Activated naive CD4-positive, alpha-beta T cell treated with anti-CD3 and anti-CD28 coated beads for 36 hours (primary cell): ENCODE results near the gene SLC51B. TPM values are rescaled to one million over a fixed set of nuclear protein-coding genes. Genes with fewer than 3 reads are reported as not detected.
"Not testable (repeated sequence)": the region's sequence is repeated elsewhere in the genome, so short reads cannot be mapped to it uniquely, and the experiment has no call there.

Experiments
- CTCF ChIA-PET: fragments of 350-600 bp; sonication (Branson Sonifier 250); formaldehyde crosslinking; loops from one replicate; lab custom pipeline; 2021; ENCODE audit warnings: antibody characterized with exemption; lab: Charles Lee
- DNase-seq: peaks from one replicate; pipeline ENCODE4 v3.0.0-alpha.2; 2020
- H3K27ac Mint-ChIP-seq: one replicate; pipeline ENCODE4 v1.8.0; 2021; ENCODE audit warnings: mild to moderate bottlenecking, mixed read lengths
- H3K27me3 Mint-ChIP-seq: one replicate; pipeline ENCODE4 v1.8.0; 2021; ENCODE audit warnings: low read depth, mixed read lengths
- H3K36me3 Mint-ChIP-seq: one replicate; pipeline ENCODE4 v1.8.0; 2021; ENCODE audit warnings: low read depth, mixed read lengths
- H3K4me1 Mint-ChIP-seq: one replicate; pipeline ENCODE4 v1.8.0; 2021; ENCODE audit warnings: low read depth, mixed read lengths
- H3K4me3 Mint-ChIP-seq: one replicate; pipeline ENCODE4 v1.8.0; 2021; ENCODE audit warnings: mild to moderate bottlenecking, moderate library complexity, mixed read lengths
- H3K9me3 Mint-ChIP-seq: one replicate; pipeline ENCODE4 v1.8.0; 2021; ENCODE audit warnings: mixed read lengths
- intact Hi-C: fragments of 100-400 bp; cut with micrococcal nuclease; formaldehyde crosslinking; loops from one replicate; pipeline ENCODE4 v1.15.1; 2023
- total RNA-seq, 2 experiments: library from RNA; stranded (reverse); gene quantifications; one replicate each; pipeline ENCODE4 v1.2.3, GENCODE V29; 2021

The SLC51B gene
- total RNA-seq, 2 experiments from 2014 or later, result not detected

GRCh38 chr15:65099336-65099735, 54.1 kb downstream of the SLC51B start:
- Mint-ChIP-seq H3K36me3 (peaks cover 14% of the 10 kb centered on the region), H3K9me3 (no peaks in the 10 kb centered on the region), H3K4me1 (no peaks in the 10 kb centered on the region), H3K4me3 (no peak overlapping the region), H3K27ac (no peak overlapping the region), H3K27me3 (no peaks in the 10 kb centered on the region)
- intact Hi-C loops, result no loop called here
- CTCF ChIA-PET, result no interaction called here
- DNase-seq, result no peak

DNA sequence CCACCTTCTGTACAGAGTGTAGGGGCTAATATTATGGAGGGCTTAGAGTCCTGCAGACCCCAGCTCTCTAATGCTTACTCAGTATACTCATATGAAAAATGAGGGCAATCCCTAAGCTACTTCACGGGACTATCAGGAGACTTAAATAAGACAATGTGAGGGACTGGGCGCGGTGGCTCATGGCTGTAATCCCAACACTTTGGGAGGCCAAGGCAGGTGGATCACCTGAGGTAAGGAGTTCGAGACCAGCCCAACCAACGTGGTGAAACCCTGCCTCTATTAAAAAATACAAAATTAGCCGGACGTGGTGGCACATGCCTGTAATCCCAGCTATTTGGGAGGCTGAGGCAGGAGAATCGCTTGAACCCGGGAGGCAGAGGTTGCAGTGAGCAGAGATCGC, 54.6 kb downstream of the SLC51B start:
- H3K27me3 Mint-ChIP-seq, intact Hi-C loops, H3K4me3 Mint-ChIP-seq, H3K9me3 Mint-ChIP-seq, H3K27ac Mint-ChIP-seq, CTCF ChIA-PET, H3K4me1 Mint-ChIP-seq, DNase-seq: not testable (repeated sequence)
- H3K36me3 Mint-ChIP-seq, result peaks cover 15% of the 10 kb centered on the region

GRCh38 chr15:65100442-65100841, 55.3 kb downstream of the SLC51B start:
- H3K27me3 Mint-ChIP-seq, result no peaks in the 10 kb centered on the region
- H3K4me3 Mint-ChIP-seq, result no peak overlapping the region
- CTCF ChIA-PET, result interaction anchor here (0.6 to 2.8 kb wide), 4 partner anchors 36 to 156 kb away, joined by 3 to 14 read pairs (median 4); no protein-coding TSS in a partner anchor
- DNase-seq, result no peak
- intact Hi-C loops, result no loop called here
- H3K9me3 Mint-ChIP-seq, result no peaks in the 10 kb centered on the region
- H3K27ac Mint-ChIP-seq, result no peak overlapping the region
- H3K36me3 Mint-ChIP-seq, result peaks cover 15% of the 10 kb centered on the region
- H3K4me1 Mint-ChIP-seq, result no peaks in the 10 kb centered on the region

- H3K9me3 Mint-ChIP-seq, result no peaks in the 10 kb centered on the region
Observed at GRCh38 chr15:65101411-65101890, 56.3 kb downstream of the SLC51B start.

GRCh38 chr15:65101891-65102708, 56.9 kb downstream of the SLC51B start:
- CTCF ChIA-PET, result interaction anchor here (0.6 to 2.8 kb wide), 13 partner anchors 12 to 499 kb away, joined by 3 to 14 read pairs (median 4); partner anchors contain the start of gene PARP16

More at GRCh38 chr15:65101411-65101890, 56.3 kb downstream of the SLC51B start:
- CTCF ChIA-PET, result interaction anchor here (0.5 to 2.8 kb wide), 16 partner anchors 14 to 499 kb away, joined by 3 to 14 read pairs (median 4); partner anchors contain the start of gene PARP16
- Mint-ChIP-seq H3K27me3 (no peaks in the 10 kb centered on the region), H3K4me1 (no peaks in the 10 kb centered on the region), H3K4me3 (no peak overlapping the region), H3K27ac (no peak overlapping the region), H3K36me3 (peaks cover 15% of the 10 kb centered on the region)
- intact Hi-C loops, result loop anchor here (1.0 kb wide), 1 partner anchor 47 kb away; no protein-coding TSS in a partner anchor
- peak; percentile 76 for DNase-seq

DNA sequence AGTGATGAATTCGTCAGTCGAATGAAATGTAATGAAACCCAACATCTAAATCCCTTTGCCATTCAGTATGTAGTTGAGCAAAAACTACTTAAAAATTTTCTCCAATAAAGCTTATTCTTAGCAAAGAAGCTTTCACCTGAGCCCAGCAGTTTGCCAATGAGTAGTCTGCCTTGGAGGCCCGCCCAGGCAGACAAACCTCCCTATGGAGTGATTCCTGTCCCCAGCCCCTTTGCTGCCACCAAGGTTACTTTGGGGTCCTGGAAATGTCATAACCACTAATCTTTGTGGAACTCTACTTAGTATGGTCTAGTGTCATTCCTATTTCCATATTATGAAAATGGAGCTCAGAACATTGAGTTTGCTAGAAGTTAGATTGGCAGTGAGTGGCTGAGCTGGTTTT, 57.7 kb downstream of the SLC51B start:
- intact Hi-C loops, result no loop called here
- H3K27me3 Mint-ChIP-seq, result no peaks in the 10 kb centered on the region
- H3K4me3 Mint-ChIP-seq, result no peak overlapping the region
- CTCF ChIA-PET, result interaction anchor here (1.2 to 2.8 kb wide), 2 partner anchors 11 to 69 kb away, joined by 5 to 14 read pairs; no protein-coding TSS in a partner anchor
- DNase-seq, result no peak
- no peak overlapping the region for H3K27ac Mint-ChIP-seq
- H3K9me3 Mint-ChIP-seq, result no peaks in the 10 kb centered on the region
- peaks cover 15% of the 10 kb centered on the region for H3K36me3 Mint-ChIP-seq
- no peaks in the 10 kb centered on the region for H3K4me1 Mint-ChIP-seq

More at GRCh38 chr15:65101891-65102708, 56.9 kb downstream of the SLC51B start:
- Mint-ChIP-seq H3K27ac (no peak overlapping the region), H3K9me3 (no peaks in the 10 kb centered on the region), H3K4me1 (no peaks in the 10 kb centered on the region), H3K36me3 (peaks cover 15% of the 10 kb centered on the region), H3K4me3 (no peak overlapping the region), H3K27me3 (no peaks in the 10 kb centered on the region)
- no peak for DNase-seq
- intact Hi-C loops, result loop anchor here (1.0 kb wide), 1 partner anchor 48 kb away; no protein-coding TSS in a partner anchor

Other genes with a start within 250 kb of the SLC51B start
- 10 to 100 TPM; 38.4 to 43.9 TPM for gene PIF1, start 219.7 kb upstream of the SLC51B start, total RNA-seq
- gene PLEKHO2, start 203.5 kb upstream of the SLC51B start, total RNA-seq, result 10 to 100 TPM; 12.5 to 12.7 TPM
- gene ANKDD1A, start 133.5 kb upstream of the SLC51B start, total RNA-seq, result 1 to 10 TPM; 2.3 to 3.1 TPM
- gene SPG21, start 55.5 kb upstream of the SLC51B start, total RNA-seq, result 10 to 100 TPM; 67.7 to 68.0 TPM
- 10 to 100 TPM; 15.1 to 17.1 TPM for gene MTFMT, start 15.7 kb upstream of the SLC51B start, total RNA-seq
- not detected for gene RASL12, start 22.6 kb downstream of the SLC51B start, total RNA-seq
- not detected for gene KBTBD13, start 31.4 kb downstream of the SLC51B start, total RNA-seq
- 1 to 10 TPM; 1.6 to 1.9 TPM for gene UBAP1L, start 69.8 kb downstream of the SLC51B start, total RNA-seq
- 10 to 100 TPM; 28.6 to 31.5 TPM for gene PDCD7, start 88.4 kb downstream of the SLC51B start, total RNA-seq
- 10 to 100 TPM; 62.7 to 69.9 TPM for gene CLPX, start 140.0 kb downstream of the SLC51B start, total RNA-seq
- not detected for gene CILP, start 166.1 kb downstream of the SLC51B start, total RNA-seq
- gene PARP16, start 241.5 kb downstream of the SLC51B start, total RNA-seq, result 10 to 100 TPM; 16.2 to 16.8 TPM